Fibroblast of mammary gland (primary cell): Measurements from ENCODE around the gene COQ7.

Experiments used
- DNase-seq: peaks from one replicate; pipeline ENCODE4 v3.0.0-alpha.2; 2010; ENCODE audit warnings: low read depth
- H3K4me3 ChIP-seq: 2 replicates; pipeline ENCODE4 v1.5.1; 2011; ENCODE audit warnings: low read depth, mild to moderate bottlenecking, low read length, moderate library complexity; ENCODE audit not compliant: control insufficient read depth
- CTCF ChIP-seq: conservative IDR thresholded peaks from 2 replicates; pipeline ENCODE4 v1.5.1; 2011; ENCODE audit warnings: low read depth, low read length, inconsistent platforms; ENCODE audit not compliant: control insufficient read depth, insufficient read depth

Gene COQ7

GRCh38 chr16:19118938-19119431 is 51.6 kb downstream of the COQ7 start:
- peak; percentile 94 for DNase-seq
- no peak for TF ChIP-seq CTCF
- peak overlapping the region; percentile 55 for H3K4me3 ChIP-seq

DNA sequence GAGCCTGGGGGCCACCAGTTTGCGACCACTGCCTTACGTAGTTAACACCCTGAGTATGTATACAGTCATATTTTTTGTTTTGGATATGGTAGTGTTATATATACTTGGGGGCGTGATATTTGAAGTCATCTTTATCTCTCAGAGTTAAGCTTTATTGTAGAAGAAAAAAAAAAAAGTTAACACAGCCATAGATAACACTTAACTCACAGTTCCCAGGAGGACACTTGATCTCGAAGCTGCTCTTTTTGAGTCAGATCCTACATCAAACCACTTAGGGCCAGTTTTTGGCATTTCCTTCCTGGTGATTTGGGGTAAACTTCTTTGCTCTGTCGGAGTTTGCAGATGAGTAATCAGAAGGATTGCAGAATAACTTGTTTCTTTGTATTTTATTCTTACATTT is 52.1 kb downstream of the COQ7 start:
- H3K4me3 ChIP-seq, result peak overlapping the region; percentile 55
- DNase-seq, result peak; percentile 97
- no peak for TF ChIP-seq CTCF

GRCh38 chr16:19123535-19124178 is 56.2 kb downstream of the COQ7 start:
- no peak for TF ChIP-seq CTCF
- no peak for DNase-seq
- no peak overlapping the region for H3K4me3 ChIP-seq

GRCh38 chr16:19126300-19126699 is 58.9 kb downstream of the COQ7 start:
- DNase-seq, result no peak
- no peak for TF ChIP-seq CTCF
- no peak overlapping the region for H3K4me3 ChIP-seq

GRCh38 chr16:19127205-19127604 is 59.8 kb downstream of the COQ7 start:
- TF ChIP-seq CTCF, result no peak
- no peak for DNase-seq
- no peak overlapping the region for H3K4me3 ChIP-seq

GRCh38 chr16:19127674-19128131 is 60.3 kb downstream of the COQ7 start:
- DNase-seq, result no peak
- no peak overlapping the region for H3K4me3 ChIP-seq
- TF ChIP-seq CTCF, result no peak
